LNCaP clone FGC (cell line): ENCODE data around the gene FBXW9.
A peak's percentile ranks its signal among the peaks of the same experiment; 100 is the strongest.

Experiments
- DNase-seq: peaks from one replicate; pipeline ENCODE4 v3.0.0-alpha.2; 2011; ENCODE audit warnings: low read depth
- H3K4me3 ChIP-seq: 2 replicates; pipeline ENCODE4 v1.5.1; 2011; ENCODE audit warnings: mild to moderate bottlenecking, low read depth, low read length, control low read depth
- CTCF ChIP-seq: IDR thresholded peaks from 2 replicates; pipeline ENCODE4 v1.5.1; 2012; ENCODE audit warnings: mild to moderate bottlenecking; ENCODE audit not compliant: control insufficient read depth, insufficient read depth; ENCODE audit errors: extremely low read depth

FBXW9 gene

GRCh38 chr19:12692960-12693359 is 3.5 kb downstream of the FBXW9 start:
- TF ChIP-seq CTCF: no peak
- no peak overlapping the region for H3K4me3 ChIP-seq
- DNase-seq: no peak

GRCh38 chr19:12689581-12690216 is 6.7 kb downstream of the FBXW9 start:
- TF ChIP-seq CTCF: no peak
- DNase-seq: no peak
- no peak overlapping the region for H3K4me3 ChIP-seq

- DNase-seq: no peak
- no peak for TF ChIP-seq CTCF
- no peak overlapping the region for H3K4me3 ChIP-seq
These were observed 7.4 kb downstream of the FBXW9 start for GRCh38 chr19:12689012-12689411.

DNA sequence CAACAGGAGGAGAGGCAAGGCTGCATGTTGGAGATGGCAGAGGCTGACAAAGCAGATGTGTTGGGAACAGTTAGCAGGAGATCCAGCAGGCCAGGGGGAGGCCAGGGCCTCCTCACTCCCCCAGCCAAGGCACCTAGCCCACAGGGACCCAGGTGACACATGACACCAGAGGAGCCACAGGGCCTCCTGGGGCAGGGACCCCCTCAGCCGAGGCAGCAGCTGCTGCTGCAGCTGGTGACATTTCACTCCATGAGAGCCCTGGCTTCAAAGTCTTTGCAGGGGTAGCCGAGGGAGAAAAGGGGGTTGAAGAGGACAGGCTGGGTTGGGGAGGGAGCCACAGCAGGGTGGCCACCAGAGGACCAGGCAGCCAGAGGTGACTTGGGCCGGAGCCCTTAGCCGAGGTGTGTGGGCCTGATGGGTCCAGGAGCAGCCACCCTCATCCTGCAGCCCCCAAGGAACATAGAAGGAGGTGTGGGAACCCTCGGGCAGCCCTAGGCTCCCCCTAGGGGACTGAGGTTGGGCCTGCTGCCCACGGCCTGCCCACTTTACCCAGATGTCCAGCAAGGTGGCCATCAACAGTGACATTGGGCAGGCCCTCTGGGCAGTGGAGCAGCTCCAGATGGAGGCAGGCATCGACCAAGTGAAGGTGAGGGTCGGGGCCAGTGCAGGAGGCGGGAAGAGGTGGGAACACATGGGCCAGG is 8.8 kb downstream of the FBXW9 start, which contains the start of gene GNG14:
TSS of gene GNG14 (plus strand) at position 503 of the 701 bp plus-strand sequence. CDS start at position 554, 51 bp downstream.
- DNase-seq: no peak
- H3K4me3 ChIP-seq: no peak within 1 kb of the TSS
- TF ChIP-seq CTCF: no peak

DNA sequence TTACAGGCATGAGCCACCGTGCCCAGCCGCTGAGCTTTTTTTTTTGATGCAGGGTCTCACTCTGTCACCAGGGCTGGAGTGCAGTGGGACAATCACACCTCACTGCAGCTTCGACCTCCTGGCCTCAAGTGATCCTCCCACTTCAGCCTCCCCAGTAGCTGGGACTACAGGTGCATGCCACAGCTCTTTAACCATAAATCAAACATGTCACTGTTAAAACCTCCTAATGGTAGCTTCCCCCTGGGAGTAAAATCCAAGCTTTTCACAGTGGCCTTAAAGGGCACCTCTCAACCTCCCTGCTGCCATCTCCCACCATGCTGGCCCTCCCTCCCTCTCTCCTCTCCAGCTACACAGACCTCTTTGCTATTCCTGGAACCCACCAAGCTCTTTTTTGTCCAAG is 10.6 kb downstream of the FBXW9 start:
- H3K4me3 ChIP-seq: no peak overlapping the region
- no peak for DNase-seq
- TF ChIP-seq CTCF: no peak

DNA sequence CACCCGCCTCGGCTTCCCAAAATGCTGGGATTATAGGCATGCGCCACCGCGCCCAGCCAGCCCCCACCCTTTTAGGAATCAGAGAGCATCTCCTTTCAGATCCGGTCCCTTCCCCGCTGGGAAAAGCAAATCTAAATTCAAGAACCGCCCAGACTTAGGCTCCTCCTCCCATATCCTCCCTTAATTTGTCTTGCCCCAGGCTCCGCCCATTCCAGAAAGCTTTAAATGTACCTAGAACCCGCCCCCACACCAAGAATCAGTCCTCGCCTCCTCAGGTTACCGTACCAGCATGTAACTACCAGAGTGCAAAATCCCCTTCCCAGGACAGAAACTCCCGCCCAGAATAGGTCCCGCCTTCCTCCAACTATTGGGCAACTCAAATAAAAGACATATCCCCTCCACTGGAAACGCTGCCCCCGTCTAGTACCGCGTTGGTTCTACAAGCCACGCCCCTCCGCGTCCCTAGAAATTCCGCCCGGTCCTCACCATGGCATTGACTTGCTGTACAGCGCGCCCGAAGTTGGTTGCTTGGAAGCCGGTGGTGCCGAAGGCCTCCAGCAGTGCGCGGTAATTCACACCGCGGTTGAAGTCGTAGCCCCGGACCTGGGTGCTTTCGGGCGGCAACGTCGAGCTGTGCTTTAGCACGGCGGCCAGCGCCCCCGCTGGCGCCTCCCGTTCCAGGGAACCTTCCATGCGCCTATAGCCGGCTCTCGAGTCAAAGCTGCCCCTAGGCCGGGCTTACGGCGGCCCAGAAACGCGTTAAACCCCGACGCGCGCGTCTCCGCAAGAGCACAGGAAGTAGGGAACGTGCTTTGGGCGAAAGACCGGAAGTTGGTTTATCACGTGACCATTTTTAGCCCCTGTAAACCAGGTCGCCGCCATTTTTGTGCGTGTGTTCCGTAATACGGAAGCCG is 15.1 kb downstream of the FBXW9 start, which contains the start of gene DHPS:
TSS of gene DHPS (minus strand) at position 807 of the 914 bp plus-strand sequence. CDS start at position 693, 114 bp downstream.
- H3K4me3 ChIP-seq: peak within 1 kb of the TSS; percentile 81
- TF ChIP-seq CTCF: no peak
- peak; percentile 98 for DNase-seq
